SU-DHL-6 (cell line): Measurements from ENCODE around the gene PTPN6.

Experiments used
- H2AFZ ChIP-seq: fragments of 200-600 bp; sonication (generic); 2 replicates; pipeline ENCODE4 v1.6.1; 2014; ENCODE audit warnings: low read depth, mild to moderate bottlenecking, moderate library complexity, mixed read lengths, antibody characterized with exemption, low read length; ENCODE audit not compliant: severe bottlenecking
- H3F3A ChIP-seq: fragments of 200-600 bp; shearing (Covaris generic); 2 replicates; pipeline ENCODE4 v1.6.0; 2016; ENCODE audit warnings: antibody characterized with exemption, mild to moderate bottlenecking; ENCODE audit not compliant: insufficient read depth
- H3K27ac ChIP-seq: fragments of 200-600 bp; sonication (generic); 2 replicates; pipeline ENCODE4 v1.5.1; 2016; ENCODE audit warnings: low read depth, mild to moderate bottlenecking, low read length, moderate library complexity, mixed read lengths
- H3K27me3 ChIP-seq: fragments of 200-600 bp; sonication (generic), shearing (Covaris generic); 2 replicates; pipeline ENCODE4 v1.6.0; 2014; ENCODE audit warnings: mild to moderate bottlenecking, low read length
- H3K36me3 ChIP-seq: fragments of 200-600 bp; sonication (generic); 2 replicates; pipeline ENCODE4 v1.6.1; 2014; ENCODE audit warnings: mild to moderate bottlenecking, low read length, mixed read lengths
- H3K4me2 ChIP-seq: fragments of 300-600, 200-600 bp; shearing (Covaris generic), sonication (generic); 2 replicates; pipeline ENCODE4 v1.6.0; 2014; ENCODE audit warnings: low read length, low read depth, mild to moderate bottlenecking; ENCODE audit not compliant: poor library complexity, severe bottlenecking
- H3K4me3 ChIP-seq: fragments of 200-600 bp; sonication (generic); 2 replicates; pipeline ENCODE4 v1.5.1; 2014; ENCODE audit warnings: antibody characterized with exemption, low read length, mild to moderate bottlenecking, mixed read lengths; ENCODE audit not compliant: insufficient read depth, poor library complexity, severe bottlenecking
- H3K79me2 ChIP-seq: fragments of 200-600 bp; sonication (generic); 2 replicates; pipeline ENCODE4 v1.6.1; 2014; ENCODE audit warnings: mild to moderate bottlenecking, low read length, moderate library complexity; ENCODE audit not compliant: insufficient read depth
- H3K9ac ChIP-seq: fragments of 200-600 bp; sonication (generic); 2 replicates; pipeline ENCODE4 v1.7.0; 2014; ENCODE audit warnings: mild to moderate bottlenecking, low read length
- H3K9me2 ChIP-seq: fragments of 200-600 bp; sonication (generic); replicated peaks from 2 replicates; pipeline ENCODE4 v1.6.1; 2014; ENCODE audit warnings: low read length; ENCODE audit not compliant: insufficient read depth
- H3K9me3 ChIP-seq: fragments of 200-600 bp; sonication (generic); 2 replicates; pipeline ENCODE4 v1.6.1; 2014; ENCODE audit warnings: low read length, mixed read lengths; ENCODE audit not compliant: insufficient read depth
- H4K20me1 ChIP-seq: fragments of 200-600 bp; sonication (generic); 2 replicates; pipeline ENCODE4 v1.6.1; 2014; ENCODE audit warnings: low read depth, mild to moderate bottlenecking, antibody characterized with exemption, low read length, moderate library complexity, mixed read lengths
- EZH2phosphoT487 ChIP-seq: fragments of 200-600 bp; sonication (generic), shearing (Covaris generic); conservative IDR thresholded peaks from 2 replicates; pipeline ENCODE4 v1.6.1; 2018; ENCODE audit warnings: mild to moderate bottlenecking, antibody characterized with exemption, low read length, moderate library complexity, mixed read lengths
- TF ChIP-seq, protein P1 (sequence below): fragments of 200-600 bp; sonication (generic); IDR thresholded peaks from one replicate; pipeline ENCODE4 v1.5.1; 2017; ENCODE audit warnings: antibody characterized with exemption, mild to moderate bottlenecking, low read length, moderate library complexity; ENCODE audit not compliant: insufficient read depth, poor library complexity, severe bottlenecking

The PTPN6 gene

DNA sequence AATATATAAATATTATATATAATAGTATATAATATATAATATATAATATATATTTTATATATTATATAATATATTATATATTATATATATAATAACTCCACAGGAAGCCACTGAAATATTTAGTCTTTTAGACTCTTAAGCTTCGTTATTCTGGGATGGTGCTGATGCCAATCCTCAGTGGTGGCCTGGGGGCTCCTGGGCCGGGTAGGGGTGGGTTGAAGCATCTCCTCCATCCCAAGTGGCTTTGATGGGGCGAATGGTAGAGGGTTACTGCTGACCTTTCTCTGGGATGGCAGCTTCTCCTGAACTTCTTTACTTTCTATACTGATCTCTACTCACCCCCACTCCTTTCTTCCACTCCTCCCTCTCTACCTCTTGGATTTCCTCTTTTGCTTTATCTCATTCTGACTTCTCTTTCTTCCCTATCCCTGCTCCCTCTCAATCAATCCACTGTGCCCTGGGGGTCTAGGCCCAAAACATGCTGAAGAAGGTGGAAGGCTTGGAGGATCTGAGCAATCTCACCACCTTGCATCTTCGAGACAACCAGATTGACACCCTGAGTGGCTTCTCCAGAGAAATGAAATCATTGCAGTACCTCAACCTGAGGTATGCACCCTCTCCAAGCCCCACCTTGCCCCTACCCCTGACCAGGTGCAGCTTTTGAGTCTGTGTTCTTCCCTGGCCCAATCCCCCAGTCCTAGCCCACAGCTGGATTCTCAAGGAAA, 41.6 kb upstream of the PTPN6 start:
- Histone ChIP-seq H3K79me2 (no peaks in the 10 kb centered on the region), H3K9me2 (no peaks in the 10 kb centered on the region), H3K4me2 (no peak overlapping the region), H3K4me3 (no peak overlapping the region), H3K36me3 (no peaks in the 10 kb centered on the region), H2AFZ (no peak overlapping the region), H3K27me3 (no peaks in the 10 kb centered on the region), H4K20me1 (no peaks in the 10 kb centered on the region), H3K27ac (no peak overlapping the region), H3K9ac (no peak overlapping the region), H3F3A (no peaks in the 10 kb centered on the region), H3K9me3 (no peaks in the 10 kb centered on the region)
- TF ChIP-seq, protein P1, sequence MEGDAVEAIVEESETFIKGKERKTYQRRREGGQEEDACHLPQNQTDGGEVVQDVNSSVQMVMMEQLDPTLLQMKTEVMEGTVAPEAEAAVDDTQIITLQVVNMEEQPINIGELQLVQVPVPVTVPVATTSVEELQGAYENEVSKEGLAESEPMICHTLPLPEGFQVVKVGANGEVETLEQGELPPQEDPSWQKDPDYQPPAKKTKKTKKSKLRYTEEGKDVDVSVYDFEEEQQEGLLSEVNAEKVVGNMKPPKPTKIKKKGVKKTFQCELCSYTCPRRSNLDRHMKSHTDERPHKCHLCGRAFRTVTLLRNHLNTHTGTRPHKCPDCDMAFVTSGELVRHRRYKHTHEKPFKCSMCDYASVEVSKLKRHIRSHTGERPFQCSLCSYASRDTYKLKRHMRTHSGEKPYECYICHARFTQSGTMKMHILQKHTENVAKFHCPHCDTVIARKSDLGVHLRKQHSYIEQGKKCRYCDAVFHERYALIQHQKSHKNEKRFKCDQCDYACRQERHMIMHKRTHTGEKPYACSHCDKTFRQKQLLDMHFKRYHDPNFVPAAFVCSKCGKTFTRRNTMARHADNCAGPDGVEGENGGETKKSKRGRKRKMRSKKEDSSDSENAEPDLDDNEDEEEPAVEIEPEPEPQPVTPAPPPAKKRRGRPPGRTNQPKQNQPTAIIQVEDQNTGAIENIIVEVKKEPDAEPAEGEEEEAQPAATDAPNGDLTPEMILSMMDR, result no peak
- no peak for TF ChIP-seq EZH2phosphoT487

DNA sequence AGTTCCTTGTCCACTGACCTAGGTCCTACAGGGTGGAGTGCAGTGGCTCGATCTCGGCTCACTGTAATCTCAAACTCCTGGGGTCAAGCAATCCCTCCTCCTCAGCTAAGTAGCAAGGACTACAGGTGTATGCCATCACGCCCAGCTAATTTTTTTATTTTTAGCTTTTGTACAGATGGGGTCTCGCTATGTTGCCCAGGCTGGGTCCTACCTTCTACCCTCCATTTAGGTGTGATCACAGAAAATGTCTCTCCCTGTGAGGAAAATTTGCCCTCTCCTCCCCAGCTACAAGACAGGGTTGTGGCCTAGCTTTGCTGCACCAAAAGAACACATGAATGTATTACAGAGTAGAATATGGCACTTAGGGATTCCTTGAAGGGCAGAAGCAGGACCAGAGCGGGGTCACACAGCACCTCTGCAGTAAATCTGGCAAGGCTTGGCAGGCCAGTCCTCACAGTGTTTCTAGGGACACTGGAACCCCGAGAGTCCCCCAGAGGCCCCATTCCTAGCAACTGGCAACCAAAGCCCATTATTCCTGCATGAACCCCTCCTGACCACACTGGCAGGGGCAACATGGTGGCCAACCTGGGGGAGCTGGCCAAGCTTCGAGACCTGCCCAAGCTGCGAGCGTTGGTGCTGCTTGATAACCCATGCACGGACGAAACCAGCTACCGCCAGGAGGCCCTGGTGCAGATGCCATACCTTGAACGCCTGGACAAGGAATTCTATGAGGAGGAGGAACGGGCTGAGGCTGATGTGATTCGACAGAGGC, 38.8 kb upstream of the PTPN6 start:
- no peaks in the 10 kb centered on the region for H3F3A ChIP-seq
- no peaks in the 10 kb centered on the region for H3K79me2 ChIP-seq
- H3K9me2 ChIP-seq, result no peaks in the 10 kb centered on the region
- no peak overlapping the region for H3K27ac ChIP-seq
- H2AFZ ChIP-seq, result no peak overlapping the region
- H3K9ac ChIP-seq, result no peak overlapping the region
- no peaks in the 10 kb centered on the region for H3K36me3 ChIP-seq
- H3K27me3 ChIP-seq, result no peaks in the 10 kb centered on the region
- no peaks in the 10 kb centered on the region for H3K9me3 ChIP-seq
- no peak for TF ChIP-seq EZH2phosphoT487
- TF ChIP-seq, protein P1, result no peak
- no peaks in the 10 kb centered on the region for H4K20me1 ChIP-seq
- H3K4me3 ChIP-seq, result no peak overlapping the region
- H3K4me2 ChIP-seq, result no peak overlapping the region

GRCh38 chr12:6914246-6914946, 36.8 kb upstream of the PTPN6 start, which contains the start of gene ENO2:
Gene ENO2, plus strand, starts transcription at chr12:6914580. Its CDS starts 1,253 bp downstream, at chr12:6915833.
- peak within 1 kb of the TSS; percentile 40 for H3K4me3 ChIP-seq
- no peaks in the 10 kb centered on the region for H3F3A ChIP-seq
- H3K9me2 ChIP-seq, result no peaks in the 10 kb centered on the region
- H3K27ac ChIP-seq, result no peak within 1 kb of the TSS
- TF ChIP-seq EZH2phosphoT487, result no peak
- TF ChIP-seq, protein P1, result no peak
- no peaks in the 10 kb centered on the region for H3K9me3 ChIP-seq
- H3K79me2 ChIP-seq, result no peaks in the 10 kb centered on the region
- no peaks in the 10 kb centered on the region for H3K36me3 ChIP-seq
- peak within 1 kb of the TSS; percentile 91 for H2AFZ ChIP-seq
- H4K20me1 ChIP-seq, result no peaks in the 10 kb centered on the region
- peak within 1 kb of the TSS; percentile 39 for H3K9ac ChIP-seq
- H3K4me2 ChIP-seq, result peak within 1 kb of the TSS; percentile 62
- no peaks in the 10 kb centered on the region for H3K27me3 ChIP-seq
